ENCODE measurements around the gene FGD6.

DNA sequence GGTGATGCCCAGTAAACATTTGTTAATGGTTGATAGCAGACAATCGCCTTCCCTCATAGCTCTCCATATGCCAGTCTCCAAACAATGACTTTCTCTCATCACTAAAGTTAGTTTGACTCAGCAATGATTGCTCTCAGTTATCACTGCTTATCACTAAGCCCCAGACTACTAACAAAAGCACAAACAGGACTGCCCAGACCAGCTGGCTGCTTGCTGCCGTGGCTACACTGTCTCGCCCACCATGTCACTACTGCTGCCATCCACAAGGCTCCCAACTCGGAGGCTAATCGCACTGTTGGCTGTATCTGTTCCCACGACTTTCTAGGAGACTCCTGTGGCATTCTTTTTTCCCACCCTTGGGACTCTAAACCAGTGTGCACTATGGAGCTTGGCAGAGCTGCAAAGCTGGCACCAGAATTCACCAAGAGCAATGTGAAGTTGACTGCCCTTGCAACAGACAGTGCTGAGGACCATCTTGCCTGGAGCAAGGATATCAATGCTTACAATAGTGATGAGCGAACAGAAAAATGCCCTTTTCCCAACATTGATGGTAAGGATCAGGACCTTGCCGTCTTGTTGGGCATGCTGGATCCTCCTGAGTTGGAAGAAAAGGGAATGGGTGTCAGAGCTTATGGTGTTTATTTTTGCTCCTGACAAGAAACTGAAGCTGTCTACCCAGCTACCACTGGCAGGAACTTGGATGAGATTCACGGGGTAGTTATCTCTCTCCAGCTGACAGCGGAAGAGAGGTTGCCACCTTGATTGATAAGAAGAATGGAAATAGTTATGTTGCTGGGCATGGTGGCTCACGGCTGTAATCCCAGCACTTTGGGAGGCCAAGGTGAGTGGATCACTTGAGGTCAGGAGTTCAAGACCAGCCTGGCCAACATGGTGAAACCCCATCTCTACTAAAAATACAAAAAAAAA lies 116.7 kb downstream of the FGD6 start:
- TF ChIP-seq, protein P1, sequence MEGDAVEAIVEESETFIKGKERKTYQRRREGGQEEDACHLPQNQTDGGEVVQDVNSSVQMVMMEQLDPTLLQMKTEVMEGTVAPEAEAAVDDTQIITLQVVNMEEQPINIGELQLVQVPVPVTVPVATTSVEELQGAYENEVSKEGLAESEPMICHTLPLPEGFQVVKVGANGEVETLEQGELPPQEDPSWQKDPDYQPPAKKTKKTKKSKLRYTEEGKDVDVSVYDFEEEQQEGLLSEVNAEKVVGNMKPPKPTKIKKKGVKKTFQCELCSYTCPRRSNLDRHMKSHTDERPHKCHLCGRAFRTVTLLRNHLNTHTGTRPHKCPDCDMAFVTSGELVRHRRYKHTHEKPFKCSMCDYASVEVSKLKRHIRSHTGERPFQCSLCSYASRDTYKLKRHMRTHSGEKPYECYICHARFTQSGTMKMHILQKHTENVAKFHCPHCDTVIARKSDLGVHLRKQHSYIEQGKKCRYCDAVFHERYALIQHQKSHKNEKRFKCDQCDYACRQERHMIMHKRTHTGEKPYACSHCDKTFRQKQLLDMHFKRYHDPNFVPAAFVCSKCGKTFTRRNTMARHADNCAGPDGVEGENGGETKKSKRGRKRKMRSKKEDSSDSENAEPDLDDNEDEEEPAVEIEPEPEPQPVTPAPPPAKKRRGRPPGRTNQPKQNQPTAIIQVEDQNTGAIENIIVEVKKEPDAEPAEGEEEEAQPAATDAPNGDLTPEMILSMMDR (IDR thresholded peaks at IDR 0.05 in 4 of 5, conservative IDR thresholded peaks at IDR 0.05 in 1 of 5): no peak
- no peak for TF ChIP-seq POLR2A (IDR thresholded peaks at IDR 0.05)

Data from gastrocnemius medialis (tissue), 4 donors.